Measurements from ENCODE around the gene SCAP. TPM values are rescaled to one million over a fixed set of nuclear protein-coding genes. Genes with fewer than 3 reads are reported as not detected.

The SCAP gene
- total and polyA plus RNA-seq, 2 experiments from 2014 or later: 35.5 to 141 TPM

GRCh38 chr3:47408839-47409229 is 66.9 kb downstream of the SCAP start:
- H3K9me2 ChIP-seq (ENCODE audit: insufficient read depth): no peaks in the 10 kb centered on the region
- H2AFZ ChIP-seq: no peak overlapping the region
- H3F3A ChIP-seq (replicated peaks; ENCODE audit: low read depth): 0 out of 2 replicates have a peak, but pooled peaks cover 9% of the 10 kb centered on the region
- no peak overlapping the region for H3K27ac ChIP-seq (ENCODE audit: low read depth)
- H3K27me3 ChIP-seq (ENCODE audit: insufficient read depth): no peaks in the 10 kb centered on the region
- TF ChIP-seq POLR2AphosphoS5 (IDR thresholded peaks at IDR 0.05; ENCODE audit: low read depth): no peak
- no peak for TF ChIP-seq STAT1 (IDR thresholded peaks at IDR 0.05; ENCODE audit: unreplicated experiment)
- TF ChIP-seq ZNF331 (CRISPR knock-in tag; IDR thresholded peaks at IDR 0.05; ENCODE audit: low read depth): no peak
- TF ChIP-seq CREB1 (CRISPR knock-in tag; IDR thresholded peaks at IDR 0.05; ENCODE audit: low read depth): no peak
- no peak for TF ChIP-seq REST (IDR thresholded peaks at IDR 0.05; ENCODE audit: unreplicated experiment)
- TF ChIP-seq EZH2 (IDR thresholded peaks at IDR 0.05; ENCODE audit: low read depth, unreplicated experiment): no peak
- peaks cover 26% of the 10 kb centered on the region for H3K27me3 Mint-ChIP-seq (ENCODE audit: insufficient read depth, low read depth, poor library complexity)
- no peaks in the 10 kb centered on the region for H3K9me3 Mint-ChIP-seq
- H4K20me1 ChIP-seq (replicated peaks; ENCODE audit: insufficient read depth): peaks cover 6% of the 10 kb centered on the region
- no peaks in the 10 kb centered on the region for H3K79me2 ChIP-seq (replicated peaks; ENCODE audit: insufficient read depth)
- H3K4me3 ChIP-seq: no peak overlapping the region
- ATAC-seq (no peak), DNase-seq (ENCODE audit: low spot score) (no peak)
- H3K27ac Mint-ChIP-seq: no peak overlapping the region
- no peaks in the 10 kb centered on the region for H3K36me3 ChIP-seq (ENCODE audit: insufficient read depth)
- no peaks in the 10 kb centered on the region for H3K4me1 Mint-ChIP-seq
- H3K4me2 ChIP-seq: no peak overlapping the region
- H3K4me3 Mint-ChIP-seq: no peak overlapping the region
- no peaks in the 10 kb centered on the region for H3K4me1 ChIP-seq (ENCODE audit: insufficient read depth)
- H3K36me3 Mint-ChIP-seq (ENCODE audit: low read depth): peaks cover 38% of the 10 kb centered on the region

GRCh38 chr3:47407896-47408838 is 67.6 kb downstream of the SCAP start:
- H3K36me3 Mint-ChIP-seq (ENCODE audit: low read depth): peaks cover 31% of the 10 kb centered on the region
- Histone ChIP-seq H3K4me2 (no peak overlapping the region), H3F3A (replicated peaks; ENCODE audit: low read depth) (0 out of 2 replicates have a peak, but pooled peaks cover 11% of the 10 kb centered on the region), H3K9me2 (ENCODE audit: insufficient read depth) (no peaks in the 10 kb centered on the region), H3K36me3 (ENCODE audit: insufficient read depth) (no peaks in the 10 kb centered on the region), H2AFZ (no peak overlapping the region), H3K27me3 (ENCODE audit: insufficient read depth) (no peaks in the 10 kb centered on the region), H4K20me1 (replicated peaks; ENCODE audit: insufficient read depth) (peaks cover 10% of the 10 kb centered on the region), H3K4me1 (ENCODE audit: insufficient read depth) (no peaks in the 10 kb centered on the region), H3K4me3 (no peak overlapping the region), H3K27ac (ENCODE audit: low read depth) (no peak overlapping the region), H3K79me2 (replicated peaks; ENCODE audit: insufficient read depth) (no peaks in the 10 kb centered on the region)
- ATAC-seq: no peak
- H3K4me1 Mint-ChIP-seq: no peaks in the 10 kb centered on the region
- H3K9me3 Mint-ChIP-seq: no peaks in the 10 kb centered on the region
- no peak for DNase-seq (ENCODE audit: low spot score)
- peaks cover 24% of the 10 kb centered on the region for H3K27me3 Mint-ChIP-seq (ENCODE audit: insufficient read depth, low read depth, poor library complexity)
- TF ChIP-seq ZNF331 (CRISPR knock-in tag; IDR thresholded peaks at IDR 0.05; ENCODE audit: low read depth) (no peak), POLR2AphosphoS5 (IDR thresholded peaks at IDR 0.05; ENCODE audit: low read depth) (no peak), ZNF114 (CRISPR knock-in tag; IDR thresholded peaks at IDR 0.05) (no peak), EZH2phosphoT487 (IDR thresholded peaks at IDR 0.05; ENCODE audit: unreplicated experiment) (no peak)
- H3K4me3 Mint-ChIP-seq: no peak overlapping the region
- no peak overlapping the region for H3K27ac Mint-ChIP-seq
